Glutamatergic neuron (in vitro differentiated cells): ENCODE data around the gene GALNT11. TPM values are rescaled to one million over a fixed set of nuclear protein-coding genes. Genes with fewer than 3 reads are reported as not detected.
A peak's percentile ranks its signal among the peaks of the same experiment; 100 is the strongest.

ENCODE experiments used
- DNase-seq: peaks from one replicate; pipeline ENCODE4 v3.0.0; 2022
- H3K27ac Mint-ChIP-seq: one replicate; pipeline ENCODE4 v1.8.0; 2020; ENCODE audit warnings: mild to moderate bottlenecking, mixed read lengths, inconsistent platforms; ENCODE audit not compliant: unreplicated experiment
- H3K27me3 Mint-ChIP-seq: one replicate; pipeline ENCODE4 v1.8.0; 2020; ENCODE audit warnings: mild to moderate bottlenecking, moderate library complexity, mixed read lengths, inconsistent platforms; ENCODE audit not compliant: unreplicated experiment
- H3K36me3 Mint-ChIP-seq: one replicate; pipeline ENCODE4 v1.8.0; 2020; ENCODE audit warnings: mild to moderate bottlenecking, mixed read lengths, inconsistent platforms; ENCODE audit not compliant: unreplicated experiment
- H3K4me1 Mint-ChIP-seq: one replicate; pipeline ENCODE4 v1.8.0; 2020; ENCODE audit warnings: mild to moderate bottlenecking, low read depth, mixed read lengths, inconsistent platforms; ENCODE audit not compliant: unreplicated experiment
- H3K4me3 Mint-ChIP-seq: one replicate; pipeline ENCODE4 v1.8.0; 2020; ENCODE audit warnings: mild to moderate bottlenecking, mixed read lengths, inconsistent platforms; ENCODE audit not compliant: unreplicated experiment
- H3K9me3 Mint-ChIP-seq: one replicate; pipeline ENCODE4 v1.8.0; 2020; ENCODE audit warnings: mild to moderate bottlenecking, moderate library complexity, mixed read lengths, inconsistent platforms; ENCODE audit not compliant: unreplicated experiment
- CTCF ChIP-seq: fragments of 200-600 bp; sonication (generic); IDR thresholded peaks from one replicate; pipeline ENCODE4 v1.5.0; 2021; ENCODE audit not compliant: partially characterized antibody, unreplicated experiment
- total RNA-seq: library from RNA; stranded (reverse); fragmentation: NEBNext Ultra II Directional; extraction: Animal tissue kit (Norgen Biotek cat#: 25700); gene quantifications from one replicate; pipeline ENCODE4 v1.2.1, GENCODE V29; 2021; ENCODE audit not compliant: unreplicated experiment

Gene GALNT11
- total RNA-seq, 1 donor from 2014 or later, result 32.7 TPM

- Mint-ChIP-seq H3K4me1 (peaks cover 2% of the 10 kb centered on the region), H3K9me3 (peaks cover 24% of the 10 kb centered on the region), H3K27ac (no peak overlapping the region), H3K27me3 (peaks cover 21% of the 10 kb centered on the region), H3K36me3 (peaks cover 16% of the 10 kb centered on the region), H3K4me3 (no peak overlapping the region)
- no peak for TF ChIP-seq CTCF
- no peak for DNase-seq
Measured at GRCh38 chr7:152130658-152131590, 105.5 kb downstream of the GALNT11 start.

DNA sequence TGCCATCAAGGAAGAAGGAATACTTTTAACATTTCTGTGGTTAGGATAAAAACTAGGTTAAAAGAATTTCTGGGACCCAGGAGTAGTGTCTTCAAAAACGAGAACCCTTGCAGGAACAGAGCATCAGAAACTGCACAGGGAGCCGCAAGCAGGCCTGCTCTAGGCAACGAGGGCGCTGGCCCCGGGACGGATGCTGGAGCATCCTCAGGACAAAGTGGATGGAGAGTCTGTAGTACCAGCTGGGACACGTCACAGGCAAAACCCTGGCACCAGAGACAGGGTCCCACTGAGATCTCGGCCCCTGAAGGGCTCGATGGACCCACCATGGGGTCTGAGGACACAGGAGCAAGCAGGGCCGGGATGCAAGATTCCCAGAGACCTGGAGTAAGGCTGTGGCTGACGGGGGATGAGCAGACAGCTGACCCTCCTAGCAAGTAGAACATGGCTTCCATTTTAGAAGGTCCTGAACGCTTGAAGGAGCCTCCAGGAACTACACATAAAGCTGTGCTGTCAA, 106.6 kb downstream of the GALNT11 start:
- Mint-ChIP-seq H3K4me3 (no peak overlapping the region), H3K36me3 (peaks cover 10% of the 10 kb centered on the region), H3K9me3 (peaks cover 24% of the 10 kb centered on the region), H3K4me1 (no peaks in the 10 kb centered on the region), H3K27me3 (peaks cover 17% of the 10 kb centered on the region), H3K27ac (no peak overlapping the region)
- no peak for TF ChIP-seq CTCF
- no peak for DNase-seq

GRCh38 chr7:152132812-152133211, 107.3 kb downstream of the GALNT11 start:
- no peaks in the 10 kb centered on the region for H3K4me1 Mint-ChIP-seq
- DNase-seq, result no peak
- TF ChIP-seq CTCF, result no peak
- peaks cover 21% of the 10 kb centered on the region for H3K9me3 Mint-ChIP-seq
- peaks cover 4% of the 10 kb centered on the region for H3K36me3 Mint-ChIP-seq
- no peak overlapping the region for H3K27ac Mint-ChIP-seq
- no peak overlapping the region for H3K4me3 Mint-ChIP-seq
- peaks cover 14% of the 10 kb centered on the region for H3K27me3 Mint-ChIP-seq

GRCh38 chr7:152133804-152134203, 108.3 kb downstream of the GALNT11 start:
- H3K36me3 Mint-ChIP-seq, result peaks cover 4% of the 10 kb centered on the region

More at GRCh38 chr7:152133804-152134203, 108.3 kb downstream of the GALNT11 start:
- Mint-ChIP-seq H3K9me3 (peaks cover 19% of the 10 kb centered on the region), H3K27ac (peak overlapping the region; percentile 18), H3K27me3 (peaks cover 12% of the 10 kb centered on the region), H3K4me3 (no peak overlapping the region), H3K4me1 (no peaks in the 10 kb centered on the region)
- no peak for TF ChIP-seq CTCF
- DNase-seq, result no peak
